Measurements from ENCODE around the gene EPHA6.

Gene EPHA6

DNA sequence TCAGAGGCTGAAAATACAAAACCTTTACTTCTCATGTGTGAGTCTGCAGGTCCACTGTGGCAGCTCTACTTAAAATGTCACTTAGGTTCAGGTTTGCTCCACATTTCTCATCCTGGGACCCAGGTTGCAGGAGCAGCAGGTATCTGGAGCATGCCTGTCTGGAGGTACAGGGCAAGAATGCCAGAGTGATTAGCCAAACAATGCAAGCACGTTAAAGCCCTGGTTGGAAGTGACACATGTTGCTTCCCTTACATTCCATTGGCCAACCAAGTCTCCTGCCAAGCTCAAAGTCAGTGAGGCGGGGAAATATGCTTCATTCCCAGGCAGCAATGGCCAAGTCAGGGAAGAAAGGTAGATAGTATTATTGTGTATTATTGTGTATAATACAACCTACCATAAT, 873.3 kb downstream of the EPHA6 start:
- TF ChIP-seq CTCF (IDR thresholded peaks at IDR 0.05; ENCODE audit: insufficient read depth, low read depth, low read length, missing control alignments): no peak
- no peak for DNase-seq (ENCODE audit: low read depth)
- no peak overlapping the region for H3K4me3 ChIP-seq (ENCODE audit: low read depth, low read length)

GRCh38 chr3:97689111-97689510, 874.7 kb downstream of the EPHA6 start:
- no peak for TF ChIP-seq CTCF (IDR thresholded peaks at IDR 0.05; ENCODE audit: insufficient read depth, low read depth, low read length, missing control alignments)
- DNase-seq (ENCODE audit: low read depth): no peak
- no peak overlapping the region for H3K4me3 ChIP-seq (ENCODE audit: low read depth, low read length)

- DNase-seq (ENCODE audit: low read depth): no peak
- no peak overlapping the region for H3K4me3 ChIP-seq (ENCODE audit: low read depth, low read length)
- no peak for TF ChIP-seq CTCF (IDR thresholded peaks at IDR 0.05; ENCODE audit: insufficient read depth, low read depth, low read length, missing control alignments)
Observed at GRCh38 chr3:97689962-97690361, 875.6 kb downstream of the EPHA6 start.

- TF ChIP-seq CTCF (IDR thresholded peaks at IDR 0.05; ENCODE audit: insufficient read depth, low read depth, low read length, missing control alignments): no peak
- H3K4me3 ChIP-seq (ENCODE audit: low read depth, low read length): no peak overlapping the region
- DNase-seq (ENCODE audit: low read depth): no peak
Observed at GRCh38 chr3:97691354-97691753, 877.0 kb downstream of the EPHA6 start.

GRCh38 chr3:97692389-97692788, 878.0 kb downstream of the EPHA6 start:
- DNase-seq (ENCODE audit: low read depth): no peak
- no peak overlapping the region for H3K4me3 ChIP-seq (ENCODE audit: low read depth, low read length)
- no peak for TF ChIP-seq CTCF (IDR thresholded peaks at IDR 0.05; ENCODE audit: insufficient read depth, low read depth, low read length, missing control alignments)

- DNase-seq (ENCODE audit: low read depth): no peak
- no peak for TF ChIP-seq CTCF (IDR thresholded peaks at IDR 0.05; ENCODE audit: insufficient read depth, low read depth, low read length, missing control alignments)
- no peak overlapping the region for H3K4me3 ChIP-seq (ENCODE audit: low read depth, low read length)
Observed at GRCh38 chr3:97692831-97693230, 878.4 kb downstream of the EPHA6 start.

DNA sequence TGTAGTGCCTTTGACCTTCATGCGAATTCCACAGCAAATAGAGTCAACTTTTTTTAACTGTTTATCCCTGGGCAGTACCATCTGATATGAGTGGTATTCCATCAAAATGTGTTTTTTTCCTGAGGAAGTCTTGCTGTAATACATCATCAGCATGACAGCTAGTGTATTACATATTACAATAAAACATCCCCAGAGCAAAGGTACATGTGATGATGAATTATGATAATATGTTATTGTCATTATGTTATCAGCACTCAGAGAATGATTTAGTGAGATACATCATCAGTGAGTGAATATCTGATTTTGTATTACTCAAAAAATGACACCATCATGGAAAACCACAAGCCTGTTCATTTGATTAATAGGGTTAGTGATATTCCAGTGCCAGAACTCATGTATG, 880.5 kb downstream of the EPHA6 start:
- no peak for TF ChIP-seq CTCF (IDR thresholded peaks at IDR 0.05; ENCODE audit: insufficient read depth, low read depth, low read length, missing control alignments)
- no peak overlapping the region for H3K4me3 ChIP-seq (ENCODE audit: low read depth, low read length)
- no peak for DNase-seq (ENCODE audit: low read depth)

Measured in GM12865 (cell line).